B cell (primary cell): ENCODE results near the gene ZCCHC2.

Experiments
- EZH2 ChIP-seq: IDR thresholded peaks from 2 replicates; pipeline ENCODE4 v1.6.1; 2012; ENCODE audit warnings: borderline replicate concordance, low read depth, mild to moderate bottlenecking, moderate library complexity, low read length; ENCODE audit not compliant: insufficient read depth, poor library complexity, severe bottlenecking
- TF ChIP-seq, protein P1 (sequence below): fragments of 200-600 bp; IDR thresholded peaks from one replicate; pipeline ENCODE4 v1.8.0; 2022; ENCODE audit warnings: antibody characterized with exemption, mild to moderate bottlenecking

DNA sequence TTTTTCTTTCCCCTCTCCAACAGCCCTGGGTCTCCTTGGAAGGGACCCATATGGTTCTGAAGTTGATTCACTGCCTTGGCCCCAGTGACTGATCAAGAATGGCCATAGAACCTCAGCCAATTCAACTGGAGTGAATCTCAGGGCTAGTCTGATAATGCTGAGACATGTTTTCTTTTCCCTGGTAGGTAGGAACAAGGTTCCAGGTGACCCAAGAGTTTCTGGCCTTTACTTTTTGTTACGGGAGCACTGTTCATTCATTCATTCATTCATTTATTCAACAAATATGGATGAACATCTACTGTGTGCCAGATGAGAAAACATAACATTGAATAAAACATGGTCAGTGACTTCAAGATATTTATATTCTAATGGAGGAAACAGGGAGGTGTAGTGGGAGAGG is 3.1 kb upstream of the ZCCHC2 start:
- TF ChIP-seq EZH2 = no peak
- TF ChIP-seq, protein P1, sequence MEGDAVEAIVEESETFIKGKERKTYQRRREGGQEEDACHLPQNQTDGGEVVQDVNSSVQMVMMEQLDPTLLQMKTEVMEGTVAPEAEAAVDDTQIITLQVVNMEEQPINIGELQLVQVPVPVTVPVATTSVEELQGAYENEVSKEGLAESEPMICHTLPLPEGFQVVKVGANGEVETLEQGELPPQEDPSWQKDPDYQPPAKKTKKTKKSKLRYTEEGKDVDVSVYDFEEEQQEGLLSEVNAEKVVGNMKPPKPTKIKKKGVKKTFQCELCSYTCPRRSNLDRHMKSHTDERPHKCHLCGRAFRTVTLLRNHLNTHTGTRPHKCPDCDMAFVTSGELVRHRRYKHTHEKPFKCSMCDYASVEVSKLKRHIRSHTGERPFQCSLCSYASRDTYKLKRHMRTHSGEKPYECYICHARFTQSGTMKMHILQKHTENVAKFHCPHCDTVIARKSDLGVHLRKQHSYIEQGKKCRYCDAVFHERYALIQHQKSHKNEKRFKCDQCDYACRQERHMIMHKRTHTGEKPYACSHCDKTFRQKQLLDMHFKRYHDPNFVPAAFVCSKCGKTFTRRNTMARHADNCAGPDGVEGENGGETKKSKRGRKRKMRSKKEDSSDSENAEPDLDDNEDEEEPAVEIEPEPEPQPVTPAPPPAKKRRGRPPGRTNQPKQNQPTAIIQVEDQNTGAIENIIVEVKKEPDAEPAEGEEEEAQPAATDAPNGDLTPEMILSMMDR = no peak
